ENCODE results near the gene PJA2. TPM values are rescaled to one million over a fixed set of nuclear protein-coding genes. Genes with fewer than 3 reads are reported as not detected.

PJA2 gene
- total and polyA plus RNA-seq, 2 of the 8 experiments (the other 6 are each of a cell fraction or from before 2014, with no cell fraction given) = 15.3 to 47.7 TPM

DNA sequence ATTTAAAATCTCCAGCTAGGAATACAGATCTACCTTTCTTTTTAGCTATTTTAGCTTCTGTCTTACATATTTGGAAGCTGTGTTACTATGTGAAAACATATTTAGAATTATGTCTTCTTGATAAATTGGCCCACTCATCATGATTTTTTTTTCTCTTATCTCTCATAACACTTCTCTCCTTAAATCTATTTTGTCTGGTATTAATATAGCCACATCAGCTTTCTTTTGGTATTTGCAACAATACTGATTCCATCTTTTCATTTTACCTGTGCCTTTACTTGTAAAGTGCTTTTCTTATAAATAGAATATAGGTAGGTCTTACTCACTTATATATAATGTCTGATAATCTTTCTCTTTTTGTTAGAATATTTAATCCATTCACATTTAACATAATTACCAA is 19.6 kb downstream of the PJA2 start:
- H4K20me1 ChIP-seq (replicated peaks in 1 of 2; ENCODE audit: control insufficient read depth in 1 of 2, insufficient read depth in 2 of 2, low read length in 2 of 2) = peaks cover 0 to 3% of the 10 kb centered on the region in 2 experiments
- H3K9me3 ChIP-seq (ENCODE audit: insufficient read depth in 2 of 2, low read depth in 1 of 2, low read length in 1 of 2) = no peaks in the 10 kb centered on the region
- no peaks in the 10 kb centered on the region for H3K36me3 ChIP-seq (ENCODE audit: control insufficient read depth in 2 of 4, insufficient read depth in 4 of 4, low read length in 3 of 4)
- no peak overlapping the region for H2BK120ac ChIP-seq (replicated peaks; ENCODE audit: low read depth, low read length)
- no peaks in the 10 kb centered on the region; the same call in 1 of the 2 replicates for H3K79me1 ChIP-seq (ENCODE audit: low read depth, low read length)
- H3K23ac ChIP-seq (ENCODE audit: insufficient read length) = no peak overlapping the region
- H3K27ac ChIP-seq (ENCODE audit: low read depth, low read length) = no peak overlapping the region
- no peak overlapping the region for H4K8ac ChIP-seq (ENCODE audit: extremely low read depth, insufficient read depth, low read length)
- no peak overlapping the region for H3K9ac ChIP-seq (replicated peaks in 1 of 4; ENCODE audit: extremely low read depth in 1 of 4, low read depth in 3 of 4, low read length in 3 of 4)
- no peak for FAIRE-seq
- H3K56ac ChIP-seq (replicated peaks; ENCODE audit: insufficient read length, low read depth, low read length) = no peak overlapping the region
- no peak overlapping the region for H2AFZ ChIP-seq (ENCODE audit: low read length)
- H3K4ac ChIP-seq (replicated peaks; ENCODE audit: insufficient read length, low read depth, low read length) = no peak overlapping the region
- DNase-seq (ENCODE audit: low read depth in 1 of 2, low spot score in 2 of 2) = no peak
- no peak overlapping the region for H2BK12ac ChIP-seq (ENCODE audit: low read depth, low read length)
- no peak overlapping the region for H4K5ac ChIP-seq (ENCODE audit: insufficient read length, low read depth, low read length)
- H2BK15ac ChIP-seq (ENCODE audit: low read length) = no peak overlapping the region
- no peak overlapping the region for H2BK5ac ChIP-seq (ENCODE audit: low read depth, low read length)
- H3K4me1 ChIP-seq (replicated peaks in 1 of 4; ENCODE audit: control insufficient read depth in 3 of 4, insufficient read depth in 4 of 4, low read length in 3 of 4) = peaks cover 0 to under 1% (median 0%) of the 10 kb centered on the region in 4 experiments; a peak in 1 of 7 replicates
- H2AK5ac ChIP-seq (ENCODE audit: low read depth, low read length) = no peak overlapping the region
- H4K91ac ChIP-seq (replicated peaks; ENCODE audit: insufficient read length, low read length) = no peak overlapping the region
- H3K79me2 ChIP-seq (ENCODE audit: control insufficient read depth in 1 of 2, insufficient read depth in 2 of 2, low read length in 2 of 2) = peaks cover 6 to 98% of the 10 kb centered on the region in 2 experiments; a peak in 3 of 4 replicates
- CTCF ChIA-PET (ENCODE audit: partially characterized antibody) = interaction anchor here (1.2 kb wide), 1 partner anchor 748 kb away, joined by 3 read pairs; no protein-coding TSS in a partner anchor
- POLR2A ChIA-PET (ENCODE audit: partially characterized antibody) = no interaction called here
- no peak overlapping the region for H3K4me2 ChIP-seq (ENCODE audit: insufficient read depth in 1 of 2, low read depth in 2 of 2, low read length in 2 of 2)
- no peak overlapping the region for H3K4me3 ChIP-seq (ENCODE audit: extremely low read depth in 1 of 4, insufficient read depth in 2 of 4, low read depth in 3 of 4, low read length in 4 of 4)
- no peak overlapping the region for H3K18ac ChIP-seq (ENCODE audit: extremely low read depth, low read length)
- H3K14ac ChIP-seq (ENCODE audit: insufficient read length) = no peak overlapping the region
- no peak overlapping the region for H2BK20ac ChIP-seq (ENCODE audit: low read length)
- H3K27me3 ChIP-seq (replicated peaks in 1 of 4; ENCODE audit: control insufficient read depth in 3 of 4, extremely low read depth in 1 of 4, insufficient read depth in 3 of 4, low read length in 3 of 4) = no peaks in the 10 kb centered on the region
- no peaks in the 10 kb centered on the region for H3K23me2 ChIP-seq (ENCODE audit: low read depth, low read length)
- no peak for TF ChIP-seq NRF1 (IDR thresholded peaks at IDR 0.05; ENCODE audit: low read depth, low read length)
- no peak for TF ChIP-seq KDM5A (IDR thresholded peaks at IDR 0.05; ENCODE audit: low read length)
- TF ChIP-seq TAF1 (IDR thresholded peaks at IDR 0.05; ENCODE audit: low read depth, low read length) = no peak
- TF ChIP-seq CHD1 (IDR thresholded peaks at IDR 0.05; ENCODE audit: low read depth, low read length) = no peak
- no peak for TF ChIP-seq TEAD4 (IDR thresholded peaks at IDR 0.05; ENCODE audit: low read depth, low read length)
- no peak for TF ChIP-seq RNF2 (IDR thresholded peaks at IDR 0.05; ENCODE audit: borderline replicate concordance, low read depth, low read length, missing control alignments, poor library complexity, severe bottlenecking)
- TF ChIP-seq RFX5 (IDR thresholded peaks at IDR 0.05; ENCODE audit: borderline replicate concordance, low read depth, low read length) = no peak
- TF ChIP-seq CBX8 (IDR thresholded peaks at IDR 0.05; ENCODE audit: borderline replicate concordance, low read depth, low read length) = no peak

All from H1 (cell line).